Glomerular visceral epithelial cell (primary cell): Measurements from ENCODE around the gene EMCN.
"Not testable (repeated sequence)": the region's sequence is repeated elsewhere in the genome, so short reads cannot be mapped to it uniquely, and the experiment has no call there.

Source experiments
- DNase-seq: peaks from one replicate; pipeline ENCODE4 v3.0.0-alpha.2; 2016; ENCODE audit errors: extremely low spot score

Gene EMCN, protein sequence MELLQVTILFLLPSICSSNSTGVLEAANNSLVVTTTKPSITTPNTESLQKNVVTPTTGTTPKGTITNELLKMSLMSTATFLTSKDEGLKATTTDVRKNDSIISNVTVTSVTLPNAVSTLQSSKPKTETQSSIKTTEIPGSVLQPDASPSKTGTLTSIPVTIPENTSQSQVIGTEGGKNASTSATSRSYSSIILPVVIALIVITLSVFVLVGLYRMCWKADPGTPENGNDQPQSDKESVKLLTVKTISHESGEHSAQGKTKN

DNA sequence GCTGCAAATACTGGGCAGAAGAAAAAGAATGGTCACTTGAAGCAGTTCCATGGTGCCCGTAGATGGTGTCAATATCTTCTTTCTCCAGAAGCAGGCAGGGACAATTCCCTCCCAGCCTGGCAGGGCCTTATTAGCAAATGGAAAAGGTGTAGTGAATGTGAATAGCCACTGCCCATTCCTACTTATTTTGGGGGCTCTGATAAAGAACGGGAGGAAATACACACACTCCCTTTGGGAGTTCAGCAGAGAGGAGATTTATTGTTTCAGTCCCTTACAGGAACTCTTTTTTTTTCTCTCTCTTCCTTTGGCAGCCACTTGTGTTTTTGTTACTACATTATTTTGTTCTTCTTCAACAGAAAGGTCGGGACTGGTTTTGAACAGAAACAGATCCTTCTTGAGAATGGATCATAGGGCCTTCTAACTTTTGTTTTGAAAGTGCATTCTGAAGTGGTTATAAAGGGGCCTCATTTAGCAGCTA lies at the start of gene EMCN:
TSS of gene EMCN (minus strand) at position 159 of the 478 bp plus-strand sequence. CDS start at position 51, 108 bp downstream.
- DNase-seq, result no peak

DNA sequence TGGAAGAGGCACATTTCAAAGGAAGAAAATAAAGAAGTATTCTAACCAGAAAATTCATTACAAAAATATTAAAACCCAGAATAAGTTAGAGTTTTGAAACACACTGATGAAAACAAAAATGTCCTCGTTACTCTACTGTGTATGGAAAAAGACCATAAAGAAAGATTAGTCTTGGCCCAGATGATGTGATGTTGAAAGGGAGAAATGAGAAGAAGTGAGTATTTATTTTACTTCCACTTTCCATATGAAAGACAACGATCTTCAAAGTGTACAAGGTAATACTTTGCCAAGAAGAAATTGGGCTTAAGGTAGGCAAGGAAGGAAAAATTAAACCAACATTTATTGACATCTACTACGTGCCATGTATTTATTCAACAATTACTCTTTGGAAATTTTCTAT lies 48.6 kb upstream of the EMCN start:
- DNase-seq, result no peak

DNA sequence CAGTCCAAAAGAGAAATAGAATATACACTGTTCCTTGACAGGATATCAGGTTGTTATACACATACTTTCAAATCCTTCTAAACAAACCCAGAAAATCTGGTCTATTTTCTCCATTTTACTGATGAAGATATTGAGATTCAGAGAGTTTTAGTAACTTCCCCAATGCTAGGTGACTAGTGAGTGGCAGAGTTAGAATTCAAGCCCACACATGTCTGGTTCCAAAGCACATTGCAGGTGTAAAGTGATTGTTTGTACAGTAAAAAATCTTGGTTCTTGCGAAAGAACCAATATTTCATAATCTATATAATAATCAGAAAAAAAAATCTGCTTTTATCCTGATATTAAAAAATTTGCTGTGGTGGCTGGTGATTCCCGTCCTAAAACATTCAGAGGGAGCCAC lies 39.5 kb upstream of the EMCN start:
- no peak for DNase-seq

DNA sequence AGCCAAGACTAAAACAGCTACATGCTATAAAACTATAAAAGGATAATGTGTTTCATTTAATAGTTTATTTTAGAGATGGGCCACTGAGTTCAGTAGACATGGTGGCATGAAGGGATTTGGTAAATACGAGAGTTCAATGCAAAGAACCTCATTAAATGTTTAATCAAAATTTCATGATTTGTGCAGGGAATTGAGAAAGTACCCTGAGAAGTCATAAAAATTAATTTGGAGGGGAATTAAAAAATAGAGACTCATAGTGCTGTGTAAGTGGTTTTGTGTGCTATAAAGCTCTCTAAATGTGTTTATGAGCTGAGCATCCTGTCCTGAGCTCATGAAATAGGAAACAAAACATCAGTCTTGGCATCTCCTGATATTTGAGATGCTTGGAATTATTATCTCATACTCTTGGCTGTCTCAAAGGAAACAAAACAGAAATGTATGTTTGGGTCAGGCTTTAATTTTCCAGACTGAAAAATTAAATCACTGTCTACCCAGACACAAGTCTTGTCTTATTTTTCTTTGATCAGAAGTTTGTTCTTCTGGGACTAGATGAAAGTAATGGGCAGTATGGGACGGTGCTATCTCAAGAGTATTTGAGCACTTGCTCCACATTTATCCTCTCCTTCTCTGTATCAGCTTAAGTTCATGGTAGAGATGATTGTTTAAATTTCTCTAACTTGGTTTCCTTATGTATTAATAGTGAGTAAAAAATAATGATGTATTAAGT lies 38.0 kb upstream of the EMCN start:
- DNase-seq, result no peak

DNA sequence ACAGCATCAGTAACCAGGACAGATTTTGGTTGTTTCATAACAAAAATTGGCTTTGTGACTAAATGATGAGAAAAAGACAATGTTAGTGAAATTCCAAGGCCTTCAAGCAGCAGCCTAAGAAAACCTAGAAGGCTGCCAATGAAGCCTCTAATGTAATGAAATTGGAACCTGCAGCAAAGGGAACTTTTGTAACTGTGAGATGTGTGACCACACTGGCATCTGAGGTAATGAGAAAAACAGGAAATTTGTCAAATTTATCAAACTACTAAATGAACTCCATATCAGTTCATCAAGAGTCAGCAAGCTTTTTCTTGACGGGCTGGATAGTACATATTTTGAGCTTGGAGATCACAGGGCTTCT lies 30.4 kb upstream of the EMCN start:
- DNase-seq, result no peak

DNA sequence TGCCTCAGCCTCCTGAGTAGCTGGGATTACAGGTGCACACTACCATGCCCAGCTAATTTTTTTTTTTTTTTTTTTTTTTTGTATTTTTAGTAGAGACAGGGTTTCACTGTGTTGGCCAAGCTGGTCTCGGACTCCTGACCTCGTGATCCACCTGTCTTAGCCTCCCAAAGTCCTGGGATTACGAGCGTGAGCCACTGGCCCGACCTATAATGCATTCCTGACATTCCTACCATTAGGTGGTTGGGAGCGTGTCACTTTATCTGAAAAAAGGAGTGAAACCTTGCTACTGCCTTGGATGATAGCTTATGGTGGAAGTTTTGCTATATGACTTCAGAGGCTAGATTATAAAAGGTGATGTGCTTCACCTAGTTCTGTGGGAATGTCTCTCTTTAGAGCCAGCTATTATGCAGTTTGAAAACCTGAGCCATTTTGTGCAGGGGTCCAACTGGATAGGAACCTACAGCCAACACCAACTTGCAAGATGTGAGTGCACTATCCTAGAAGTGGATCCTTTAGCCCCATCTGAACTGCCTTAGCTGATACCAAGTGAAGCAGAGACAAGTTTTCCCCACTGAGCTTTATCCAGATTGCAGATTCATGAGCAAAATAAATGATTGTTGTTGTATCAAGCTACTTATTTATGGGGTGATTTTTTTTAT lies 29.8 kb upstream of the EMCN start:
- DNase-seq, result no peak

DNA sequence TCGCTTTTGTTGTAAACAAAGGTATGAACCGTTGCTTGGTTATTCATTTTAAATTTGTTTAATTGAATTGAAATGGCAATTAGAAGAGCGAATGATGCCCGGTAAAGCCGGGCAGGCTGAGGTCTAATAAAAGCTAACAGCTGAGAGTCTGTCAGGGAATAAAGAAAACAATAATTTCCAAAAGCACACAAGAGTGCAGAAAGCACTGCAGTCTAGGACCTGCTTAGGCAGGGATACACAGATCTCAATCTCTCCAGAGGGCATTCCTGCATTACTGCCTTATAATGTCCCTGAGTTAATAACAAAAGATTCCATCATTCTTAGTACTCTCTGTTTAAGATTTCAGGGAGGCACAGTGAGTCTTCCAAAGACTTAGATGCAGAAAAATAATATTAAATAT lies 27.6 kb upstream of the EMCN start:
- DNase-seq, result no peak

DNA sequence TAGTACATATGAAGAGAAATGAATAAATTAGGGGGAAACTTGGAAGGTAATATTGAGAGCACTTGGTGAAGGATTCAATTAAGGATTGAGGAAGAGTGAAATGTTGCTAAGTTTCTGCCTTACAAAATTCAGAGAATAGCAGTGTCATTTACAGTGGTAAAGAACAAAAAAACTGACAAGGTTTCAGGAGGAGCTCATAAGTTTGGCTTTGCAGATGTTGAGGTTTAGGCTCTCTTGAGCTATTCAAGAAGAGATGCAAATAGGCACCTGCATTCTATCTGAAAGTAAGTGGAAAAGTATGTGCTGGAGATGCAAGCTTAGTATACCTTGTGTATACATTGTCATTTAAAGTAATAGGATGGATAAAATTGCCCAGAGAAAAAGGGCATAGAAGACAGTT lies 22.3 kb upstream of the EMCN start:
- DNase-seq, result no peak

DNA sequence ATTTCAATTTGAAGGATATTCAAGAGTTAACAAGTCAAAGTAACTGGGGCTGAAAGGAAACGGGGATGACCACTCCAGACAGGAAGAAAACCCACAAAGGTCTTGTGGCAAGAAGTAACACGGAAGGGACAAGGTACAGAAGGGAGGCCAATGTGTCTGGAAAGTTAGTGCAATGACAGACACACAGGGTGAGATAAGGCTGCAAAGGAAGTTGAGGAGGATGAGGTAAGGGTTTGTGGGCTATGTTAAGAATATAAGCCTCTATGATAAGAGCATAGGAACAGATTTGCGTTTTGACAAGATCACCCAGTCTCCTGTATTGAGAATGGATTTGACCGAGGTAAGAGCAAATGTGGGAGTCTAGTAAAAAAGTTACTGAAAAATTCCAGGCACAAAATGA lies 21.9 kb upstream of the EMCN start:
- DNase-seq, result peak; percentile 1

DNA sequence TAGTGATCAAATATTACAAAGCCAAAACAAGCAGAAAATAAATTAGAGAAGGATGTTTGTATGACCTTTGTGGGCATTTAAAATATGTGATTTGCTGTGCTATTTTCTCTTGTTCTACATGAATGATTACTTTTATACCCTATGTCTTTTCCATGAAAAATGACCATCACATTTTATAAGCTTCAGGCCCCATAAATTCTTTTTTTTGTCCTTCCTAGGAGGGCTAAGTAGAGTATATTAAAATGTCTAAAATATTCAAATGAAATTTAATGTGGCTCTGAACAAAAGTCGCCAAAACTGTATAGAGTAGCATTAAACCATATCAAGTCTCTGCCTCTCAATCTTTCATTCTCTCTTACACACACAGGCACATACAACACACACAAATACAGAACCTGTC lies 15.9 kb upstream of the EMCN start:
- DNase-seq, result no peak

DNA sequence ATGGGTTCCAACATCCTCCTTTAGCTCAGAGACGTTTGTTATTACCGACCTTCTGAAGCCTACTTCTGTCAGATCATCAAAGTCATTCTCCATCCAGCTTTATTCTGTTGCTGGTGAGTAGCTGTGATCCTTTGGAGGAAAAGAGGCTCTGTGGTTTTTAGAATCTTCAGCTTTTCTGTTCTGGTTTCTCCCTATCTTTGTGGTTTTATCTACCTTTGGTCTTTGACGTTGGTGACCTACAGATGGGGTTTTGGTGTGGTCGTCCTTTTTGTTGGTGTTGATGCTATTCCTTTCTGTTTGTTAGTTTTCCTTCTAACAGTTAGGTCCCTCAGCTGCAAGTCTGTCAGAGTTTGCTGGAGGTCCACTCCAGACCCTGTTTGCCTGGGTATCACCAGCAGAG lies 12.3 kb upstream of the EMCN start:
- not testable (repeated sequence) for DNase-seq

DNA sequence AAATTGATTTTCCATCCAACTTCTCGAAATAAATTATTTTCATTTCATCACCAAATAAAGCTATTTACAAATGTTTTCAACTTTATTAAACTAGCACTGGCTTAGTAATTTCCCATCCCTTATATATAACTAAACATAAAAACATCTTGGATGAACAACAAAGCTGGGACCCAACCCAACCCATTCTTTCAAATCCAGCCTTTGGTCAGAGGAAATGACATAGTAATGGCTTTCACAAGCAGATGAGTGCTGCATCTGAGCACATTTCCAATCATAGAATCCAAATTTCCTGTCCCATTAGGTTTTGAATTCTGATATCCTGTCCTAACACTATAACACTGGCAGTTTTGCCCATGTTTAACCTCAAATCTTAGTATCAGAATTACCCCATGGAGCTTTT lies 7.9 kb upstream of the EMCN start:
- no peak for DNase-seq

DNA sequence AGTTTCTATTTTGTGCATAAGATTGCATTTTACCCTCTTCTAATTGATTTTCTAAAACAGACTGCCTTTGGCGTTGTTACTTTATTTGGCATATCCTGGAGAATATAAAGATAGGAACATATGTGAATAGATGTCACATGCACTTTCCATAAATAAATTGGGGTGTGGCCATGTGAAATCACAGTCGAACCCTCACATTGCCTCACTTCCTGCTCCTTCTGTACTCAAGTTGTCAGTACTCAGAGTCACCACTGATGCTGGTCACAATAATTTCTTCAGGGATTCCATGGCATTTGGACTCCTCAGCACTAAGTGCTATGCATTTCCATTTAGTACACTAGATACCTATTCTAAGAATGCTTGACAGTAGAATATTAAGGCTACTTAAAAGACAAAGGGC lies 1.4 kb upstream of the EMCN start:
- DNase-seq, result no peak

DNA sequence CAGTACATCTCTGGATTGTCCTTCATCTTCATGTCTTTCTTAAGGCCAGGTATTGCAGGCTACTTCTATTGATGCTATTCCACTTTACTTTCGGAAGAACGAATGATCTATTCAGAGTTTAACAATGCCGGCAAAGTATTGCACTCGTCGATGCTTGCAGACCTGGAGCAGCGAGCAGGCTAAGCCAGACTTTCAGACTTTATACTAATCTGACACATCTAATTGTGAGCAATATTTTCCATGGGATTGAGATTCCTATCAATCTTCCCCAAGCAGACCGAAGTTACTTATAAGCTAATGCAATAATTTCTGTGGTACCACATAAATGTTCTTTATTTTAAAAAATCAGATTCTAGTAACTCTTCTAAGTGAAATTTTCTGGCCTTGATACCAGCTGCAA lies 1.6 kb downstream of the EMCN start:
- DNase-seq, result no peak

DNA sequence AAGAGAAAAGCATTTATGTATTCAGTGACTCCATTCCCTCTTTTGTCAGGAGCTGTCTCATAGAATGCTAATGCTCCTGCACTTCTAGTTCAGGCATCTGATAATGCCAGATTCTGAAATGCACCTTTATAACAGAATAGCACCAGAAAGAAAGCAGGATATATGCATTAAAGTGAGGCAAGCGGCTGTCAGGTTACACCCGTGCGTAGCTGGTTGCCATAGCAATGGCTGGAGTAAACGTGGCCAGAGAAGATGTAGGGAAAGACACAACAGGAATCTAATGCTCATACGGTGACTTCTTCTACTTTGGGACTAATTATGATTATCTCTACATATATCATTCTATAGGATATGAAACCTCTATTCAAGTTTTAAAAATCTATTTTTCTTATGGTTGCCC lies 5.9 kb downstream of the EMCN start:
- no peak for DNase-seq

DNA sequence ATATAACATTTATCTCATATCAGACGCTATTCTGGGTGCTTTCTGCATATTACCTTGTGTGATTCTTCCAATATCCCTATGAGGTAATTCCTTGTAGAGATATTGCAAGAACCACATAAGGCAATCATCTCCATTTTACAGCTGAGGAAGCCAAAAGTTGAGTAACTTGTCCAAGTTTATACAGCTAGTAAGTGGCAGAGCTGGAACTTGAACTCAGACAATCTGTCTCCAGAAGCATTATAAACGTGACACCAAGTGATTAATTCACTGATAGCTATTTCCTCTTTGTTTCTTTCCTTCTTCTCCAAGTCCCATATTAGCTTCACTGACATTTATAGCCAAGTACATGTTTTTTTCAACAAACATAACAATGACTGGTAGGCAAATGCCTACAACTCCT lies 7.3 kb downstream of the EMCN start:
- DNase-seq, result no peak

DNA sequence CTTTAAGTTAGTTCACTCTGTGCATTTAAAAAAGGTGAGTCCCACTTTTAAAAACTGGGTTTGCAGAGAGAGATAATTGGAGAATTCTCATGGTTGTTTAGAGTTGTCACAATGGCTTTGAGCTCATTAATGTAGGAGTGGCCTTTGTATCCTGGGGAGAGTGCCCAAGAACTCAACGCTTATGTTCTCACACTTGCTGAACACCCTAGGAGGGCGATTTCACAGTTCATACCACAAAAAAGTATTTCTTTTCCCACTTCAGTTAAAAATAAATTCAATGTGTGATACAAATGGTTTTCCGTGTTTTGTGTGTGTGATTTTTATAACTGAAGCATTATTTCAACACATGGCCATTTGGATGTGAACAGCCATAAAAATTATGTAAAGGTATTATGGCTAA lies 8.4 kb downstream of the EMCN start:
- DNase-seq, result no peak

DNA sequence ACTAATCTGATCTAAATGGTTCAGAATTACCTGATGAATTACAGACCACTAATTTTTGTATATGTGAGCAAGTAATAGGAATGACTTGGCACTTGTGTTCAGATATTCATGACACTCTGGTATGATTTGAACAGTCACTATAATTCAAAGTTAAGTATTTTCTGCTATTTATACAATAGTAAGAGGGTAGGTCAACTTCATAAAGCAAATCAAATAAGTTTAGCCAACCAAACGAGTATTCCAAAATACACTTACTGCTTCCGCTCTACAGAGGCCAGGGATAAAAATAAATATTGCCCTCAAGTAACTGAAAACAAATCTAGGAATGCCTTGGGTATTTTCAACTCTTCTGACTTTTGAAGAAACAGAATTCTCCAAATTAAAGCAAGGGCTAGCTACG lies 9.1 kb downstream of the EMCN start:
- no peak for DNase-seq

DNA sequence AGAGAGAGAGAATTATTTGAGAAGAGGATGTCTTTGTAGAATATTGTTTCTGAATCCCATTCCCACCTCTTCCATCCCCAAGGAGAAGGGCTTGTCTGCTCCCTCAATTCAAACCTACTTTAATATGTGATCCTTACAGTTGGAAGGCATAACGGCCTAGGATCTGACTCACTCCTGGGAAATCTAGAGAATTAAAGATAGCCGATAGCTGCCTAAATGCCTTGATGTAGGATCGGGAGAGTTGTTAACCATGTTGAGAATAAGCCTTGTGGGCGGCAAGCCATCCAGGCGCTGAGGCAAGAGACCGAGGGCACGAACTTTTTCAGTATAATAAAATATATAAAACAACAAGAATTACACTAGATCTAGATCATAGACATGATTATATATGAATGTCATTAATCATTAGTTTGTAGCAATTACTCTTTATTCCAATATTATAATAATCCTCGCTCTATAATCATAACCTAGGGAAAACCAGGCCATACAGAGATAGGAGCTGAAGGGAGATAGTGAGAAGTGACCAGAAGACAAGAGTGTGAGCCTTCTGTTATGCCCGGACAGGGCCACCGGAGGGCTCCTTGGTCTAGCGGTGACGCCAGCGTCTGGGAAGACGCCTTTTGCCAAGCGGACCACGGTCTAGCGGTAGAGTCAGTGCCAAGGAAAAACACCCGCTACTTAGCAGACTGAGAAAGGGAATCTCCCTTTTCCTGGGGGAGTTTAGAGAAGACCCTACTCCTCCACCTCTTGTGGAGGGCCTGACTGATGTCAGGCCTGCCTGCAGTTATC lies 13.5 kb downstream of the EMCN start:
- peak; percentile 1 for DNase-seq

DNA sequence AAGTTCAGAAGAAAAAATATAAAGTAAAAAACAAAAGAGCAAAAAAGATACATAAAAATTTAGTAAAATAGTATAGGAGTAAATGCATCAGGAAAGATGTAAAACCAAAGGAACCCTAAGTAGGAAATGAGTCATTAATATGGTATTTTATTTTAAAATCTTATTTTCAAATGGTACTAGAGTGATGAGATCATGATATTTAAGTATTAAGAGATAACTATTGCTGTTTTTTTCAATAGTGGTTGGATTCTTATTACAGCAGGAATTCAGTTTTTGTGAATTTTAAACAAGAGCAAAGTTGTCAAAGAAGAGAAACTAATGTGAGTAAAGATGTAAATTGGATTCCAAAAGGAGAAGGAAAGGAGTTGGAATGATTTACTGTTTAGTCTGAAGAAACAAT lies 20.0 kb downstream of the EMCN start:
- DNase-seq, result no peak

DNA sequence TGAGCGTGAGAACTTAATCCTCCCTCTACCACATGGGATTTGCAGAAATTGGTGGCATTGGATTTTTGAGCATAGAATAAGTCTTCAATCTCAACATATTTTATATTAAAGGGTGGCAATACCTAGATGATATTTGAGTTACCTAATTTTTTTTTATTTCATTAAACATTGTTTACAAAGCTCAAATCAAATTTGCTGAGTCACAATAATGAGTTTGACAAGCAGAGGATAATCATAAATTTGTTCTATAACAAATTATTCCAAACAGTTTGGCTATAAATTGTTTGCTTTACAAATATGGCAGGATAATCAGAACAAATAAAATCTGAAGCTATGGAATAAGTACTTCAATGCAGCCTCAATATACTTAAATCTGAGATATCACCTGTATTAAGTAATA lies 22.7 kb downstream of the EMCN start:
- no peak for DNase-seq

DNA sequence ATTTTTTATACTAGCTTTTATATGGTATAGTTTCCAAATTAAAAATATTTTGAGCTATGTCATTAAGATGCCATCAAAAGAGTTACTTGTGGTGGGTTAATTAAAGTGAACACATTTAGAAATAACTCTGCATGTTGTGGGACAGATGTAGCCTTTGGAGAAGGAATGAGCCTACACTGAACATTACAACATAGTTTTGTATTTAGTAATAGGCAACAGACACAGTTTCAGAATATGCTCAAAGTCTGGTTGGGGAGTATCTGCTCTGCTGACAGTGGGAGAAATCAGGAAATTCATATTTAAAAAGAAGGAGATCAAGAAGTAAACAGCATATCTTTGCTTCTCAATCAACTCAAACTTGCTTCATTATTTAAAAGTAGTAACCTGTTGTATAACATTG lies 23.7 kb downstream of the EMCN start:
- DNase-seq, result no peak
